HG02938 (cell line): ENCODE results near the gene SNED1.

Experiments
- ATAC-seq: cut with Tn5 transposase; IDR thresholded peaks from one replicate; pipeline ENCODE4 v1.9.1; 2021; ENCODE audit warnings: mild to moderate bottlenecking, moderate library complexity; ENCODE audit not compliant: unreplicated experiment

The SNED1 gene

GRCh38 chr2:241003830-241004564 lies 5.6 kb downstream of the SNED1 start:
- no peak for ATAC-seq

GRCh38 chr2:241005569-241005968 lies 7.2 kb downstream of the SNED1 start:
- ATAC-seq, result no peak

GRCh38 chr2:241006412-241006811 lies 8.0 kb downstream of the SNED1 start:
- ATAC-seq, result no peak

- ATAC-seq, result no peak
These were observed 8.7 kb downstream of the SNED1 start for GRCh38 chr2:241007111-241007510.

- ATAC-seq, result no peak
These were observed 9.7 kb downstream of the SNED1 start for GRCh38 chr2:241007880-241008710.

- no peak for ATAC-seq
These were observed 10.3 kb downstream of the SNED1 start for GRCh38 chr2:241008711-241009121.

GRCh38 chr2:241009191-241009590 lies 10.8 kb downstream of the SNED1 start:
- ATAC-seq, result no peak

GRCh38 chr2:241009601-241010530 lies 11.4 kb downstream of the SNED1 start:
- no peak for ATAC-seq

- no peak for ATAC-seq
These were observed 12.3 kb downstream of the SNED1 start for GRCh38 chr2:241010531-241011295.

- ATAC-seq, result no peak
These were observed 12.8 kb downstream of the SNED1 start for GRCh38 chr2:241011296-241011600.

- no peak for ATAC-seq
These were observed 13.5 kb downstream of the SNED1 start for GRCh38 chr2:241011751-241012510.

- ATAC-seq, result no peak
These were observed 15.8 kb downstream of the SNED1 start for GRCh38 chr2:241014224-241014623.

- no peak for ATAC-seq
These were observed 16.3 kb downstream of the SNED1 start for GRCh38 chr2:241014764-241015163.

GRCh38 chr2:241015439-241015838 lies 17.0 kb downstream of the SNED1 start:
- ATAC-seq, result no peak

- ATAC-seq, result no peak
These were observed 19.0 kb downstream of the SNED1 start for GRCh38 chr2:241017228-241017940.

GRCh38 chr2:241018051-241018891 lies 19.9 kb downstream of the SNED1 start:
- ATAC-seq, result no peak

GRCh38 chr2:241019441-241020139 lies 21.2 kb downstream of the SNED1 start:
- ATAC-seq, result no peak

GRCh38 chr2:241020201-241020600 lies 21.8 kb downstream of the SNED1 start:
- no peak for ATAC-seq
